Inflammatory macrophage (primary cell): ENCODE measurements around the gene KRT83.
A peak's percentile ranks its signal among the peaks of the same experiment; 100 is the strongest.
"Not testable (repeated sequence)": the region's sequence is repeated elsewhere in the genome, so short reads cannot be mapped to it uniquely, and the experiment has no call there.

Experiments
- DNase-seq, 2 donors: peaks; one replicate each; pipeline ENCODE4 v3.0.0-alpha.2; 2020 to 2022

Gene KRT83

DNA sequence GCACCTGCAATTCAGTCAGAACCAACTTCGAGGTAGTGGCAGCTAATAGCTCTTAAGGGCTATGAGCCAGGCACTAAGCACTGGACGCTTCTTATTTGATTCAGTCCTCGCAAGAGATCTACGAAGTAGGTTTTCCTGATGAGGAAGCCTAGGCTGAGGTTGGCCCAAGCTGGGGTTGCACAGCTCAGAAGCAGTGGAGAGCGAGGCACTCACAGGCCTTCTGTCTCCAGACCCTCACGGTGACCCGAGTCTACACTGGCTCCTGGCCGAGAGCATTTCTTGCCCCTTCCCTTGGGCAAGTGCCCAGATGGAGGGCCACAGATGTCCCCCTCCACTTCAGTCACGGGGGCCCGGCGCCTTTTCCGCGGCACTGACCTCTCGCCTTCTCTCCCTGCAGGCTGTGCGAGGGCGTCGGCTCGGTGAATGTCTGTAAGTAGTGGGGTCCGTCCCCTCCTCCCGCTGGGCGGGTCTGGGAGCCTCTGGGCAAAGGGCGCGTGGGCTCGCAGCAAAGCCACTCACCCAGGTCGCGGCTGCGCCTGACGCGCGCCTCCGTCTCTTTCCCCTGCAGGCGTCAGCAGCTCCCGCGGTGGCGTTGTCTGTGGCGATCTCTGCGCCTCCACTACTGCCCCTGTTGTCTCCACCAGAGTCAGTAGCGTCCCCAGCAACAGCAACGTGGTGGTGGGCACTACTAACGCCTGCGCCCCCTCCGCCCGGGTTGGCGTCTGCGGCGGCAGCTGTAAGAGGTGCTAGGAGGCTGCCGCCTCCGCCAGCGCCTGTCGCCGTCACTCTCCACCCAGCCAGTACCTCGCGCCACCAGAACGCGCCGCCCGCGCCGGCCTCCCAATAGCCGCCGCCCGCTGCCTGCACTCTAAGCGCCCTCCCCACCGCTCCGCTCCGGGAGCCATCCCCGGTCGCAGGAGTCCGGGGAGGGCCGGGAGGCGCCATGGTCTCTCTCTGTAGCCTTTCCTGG is 13.1 kb downstream of the KRT83 start:
- peak; percentile 23 to 51 for DNase-seq

GRCh38 chr12:52306731-52307130 is 14.5 kb downstream of the KRT83 start:
- DNase-seq, result no peak

- DNase-seq, result no peak
Measured at GRCh38 chr12:52305921-52306705, 15.1 kb downstream of the KRT83 start.

- DNase-seq, result not testable (repeated sequence)
Measured at GRCh38 chr12:52304941-52305411, 16.2 kb downstream of the KRT83 start.

GRCh38 chr12:52302242-52302914 is 18.8 kb downstream of the KRT83 start:
- DNase-seq, result not testable (repeated sequence)

DNA sequence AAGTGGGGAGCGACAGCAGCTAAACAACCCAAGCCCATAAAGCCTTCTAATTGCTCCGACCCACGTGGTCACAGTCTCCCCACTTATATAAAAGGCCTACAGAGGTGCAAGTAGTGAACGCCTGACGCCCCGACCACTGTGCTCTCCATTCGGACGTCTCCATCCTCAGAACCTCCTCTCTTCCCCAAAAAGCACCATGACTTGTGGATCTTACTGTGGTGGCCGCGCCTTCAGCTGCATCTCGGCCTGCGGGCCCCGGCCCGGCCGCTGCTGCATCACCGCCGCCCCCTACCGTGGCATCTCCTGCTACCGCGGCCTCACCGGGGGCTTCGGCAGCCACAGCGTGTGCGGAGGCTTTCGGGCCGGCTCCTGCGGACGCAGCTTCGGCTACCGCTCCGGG is 19.5 kb downstream of the KRT83 start:
- not testable (repeated sequence) for DNase-seq

DNA sequence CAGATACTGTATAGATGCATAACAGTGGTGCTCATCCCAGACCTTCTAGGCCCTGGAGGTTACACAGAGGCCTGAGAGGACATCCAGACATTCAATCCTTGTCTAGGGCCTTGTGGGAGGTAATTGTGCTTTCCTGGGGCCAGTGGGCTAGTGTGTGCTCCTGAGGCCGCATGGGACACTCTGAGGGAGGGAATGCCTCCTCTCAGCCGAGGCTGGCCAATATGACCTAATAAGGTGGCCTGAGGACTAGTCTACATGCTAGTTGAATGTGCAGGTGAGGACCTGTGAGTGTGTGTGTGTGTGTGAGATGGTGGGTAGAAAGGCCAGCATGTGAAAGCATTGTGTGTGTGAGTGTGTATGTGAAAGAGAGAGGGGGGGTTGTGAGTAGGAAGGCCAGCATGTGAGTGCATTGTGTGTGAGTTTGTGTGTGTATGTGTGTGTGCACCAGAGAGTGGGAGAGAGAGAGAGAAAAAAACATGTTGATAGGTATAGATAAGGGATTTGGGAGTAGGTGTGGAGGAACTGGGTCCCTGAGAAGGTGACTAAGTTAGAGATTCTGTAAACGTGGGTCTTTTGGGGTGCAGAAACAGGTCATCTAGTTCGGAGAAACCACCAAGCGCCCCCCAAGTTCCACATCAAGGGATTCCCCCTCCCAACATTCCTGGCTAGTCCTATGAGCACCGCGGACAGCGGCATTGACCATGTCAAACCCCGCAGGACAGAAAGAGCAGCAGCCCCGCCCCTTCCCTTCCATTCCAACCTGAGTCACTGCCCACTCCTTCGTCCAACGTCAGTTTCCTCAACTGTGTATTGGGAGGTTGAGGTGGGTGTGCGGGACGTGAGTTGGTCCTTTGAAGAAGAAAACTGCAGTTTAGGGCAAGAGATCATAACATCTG is 20.2 kb downstream of the KRT83 start:
- DNase-seq, result no peak

DNA sequence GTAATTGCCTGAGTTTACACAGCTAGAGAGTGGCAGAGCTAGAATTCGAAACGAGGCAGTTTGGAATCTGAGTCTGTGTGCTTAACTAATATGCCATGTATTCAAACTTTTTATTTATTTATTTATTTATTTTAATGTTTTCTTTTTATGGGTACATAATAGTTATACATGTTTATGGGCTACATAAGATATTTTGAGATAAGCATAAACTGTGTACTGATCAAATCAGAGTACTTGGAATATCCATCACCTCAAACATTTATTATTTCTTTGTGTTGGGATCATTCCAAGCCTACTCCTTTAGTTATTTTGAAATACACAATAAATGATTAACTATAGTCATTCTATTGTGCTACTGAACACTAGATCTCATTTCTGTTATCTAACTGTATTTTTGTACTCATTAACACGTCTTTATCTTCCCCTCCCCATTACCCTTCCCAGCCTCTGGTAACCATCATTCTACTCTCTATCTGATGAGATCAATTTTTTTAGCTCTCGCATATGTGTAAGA is 22.5 kb downstream of the KRT83 start:
- no peak for DNase-seq

DNA sequence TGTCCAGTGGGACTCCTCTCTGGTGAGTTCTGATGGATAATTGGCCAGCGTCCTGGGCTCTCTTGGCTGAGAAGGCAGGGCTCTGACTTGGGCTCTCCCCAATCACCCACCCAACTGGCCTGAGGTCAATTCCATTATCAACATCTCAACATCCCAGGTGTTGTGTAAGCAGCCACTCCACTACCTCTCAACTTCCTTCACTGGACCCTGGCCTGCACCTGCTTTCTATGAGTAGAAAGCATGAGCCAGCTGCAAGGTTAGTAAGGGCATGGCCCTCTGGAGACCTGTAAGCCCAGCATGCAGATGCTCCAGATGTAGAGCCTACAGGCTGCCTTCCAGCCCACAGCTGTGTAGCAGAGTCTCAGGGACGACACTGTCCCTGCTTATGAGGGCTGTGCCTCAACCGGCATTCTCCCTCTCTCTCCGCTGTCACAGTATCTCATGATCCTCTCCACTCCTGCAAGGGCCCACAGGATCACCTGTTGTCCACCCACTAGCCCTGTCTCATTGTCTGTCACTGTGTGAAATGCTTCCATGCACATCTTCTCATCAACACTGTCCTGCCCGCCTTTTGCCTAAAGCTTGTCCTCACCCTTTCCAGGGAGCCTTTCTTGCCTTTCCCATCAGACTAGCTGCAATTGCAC is 24.5 kb downstream of the KRT83 start:
- no peak for DNase-seq

DNA sequence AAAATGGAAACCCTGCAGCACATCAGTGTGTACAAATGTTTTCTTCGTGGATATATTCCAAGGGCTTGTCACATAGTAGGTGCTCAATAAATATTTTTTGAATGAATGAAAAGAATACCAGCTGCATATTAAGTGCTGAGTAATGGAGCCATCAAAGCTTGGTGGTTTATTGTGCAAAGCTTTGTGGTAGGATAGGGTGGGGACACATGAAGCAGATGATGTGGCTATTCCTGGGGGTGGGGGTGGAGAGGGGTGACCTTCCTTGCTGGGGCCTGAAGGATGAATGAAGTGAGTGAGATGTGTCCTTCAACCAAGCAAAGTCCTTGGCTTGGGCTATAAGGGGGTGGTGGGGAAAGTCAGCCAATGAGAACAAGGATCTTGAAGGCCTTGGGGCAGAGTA is 25.5 kb downstream of the KRT83 start:
- peak; percentile 39 to 63 for DNase-seq

- no peak for DNase-seq
Measured at GRCh38 chr12:52294803-52295202, 26.4 kb downstream of the KRT83 start.

DNA sequence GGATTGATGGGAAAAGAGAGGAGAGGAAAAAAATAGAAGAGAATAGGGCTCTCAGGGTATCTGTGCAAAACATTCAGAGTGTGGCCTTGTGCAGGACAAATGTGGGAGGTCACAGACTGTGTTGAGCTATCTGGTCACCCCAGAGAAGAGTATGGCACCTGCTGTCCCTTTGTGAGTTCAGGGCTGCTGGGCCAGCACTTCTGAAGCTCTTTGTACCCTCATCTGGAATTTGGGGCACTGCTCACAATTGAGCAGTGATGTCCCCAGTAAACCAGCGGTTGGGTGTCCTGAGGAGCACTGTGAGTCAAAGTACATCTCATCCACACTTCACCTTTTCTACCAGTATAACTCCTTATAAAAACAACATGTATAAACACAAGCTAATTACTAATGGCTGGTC is 27.3 kb downstream of the KRT83 start:
- no peak for DNase-seq

DNA sequence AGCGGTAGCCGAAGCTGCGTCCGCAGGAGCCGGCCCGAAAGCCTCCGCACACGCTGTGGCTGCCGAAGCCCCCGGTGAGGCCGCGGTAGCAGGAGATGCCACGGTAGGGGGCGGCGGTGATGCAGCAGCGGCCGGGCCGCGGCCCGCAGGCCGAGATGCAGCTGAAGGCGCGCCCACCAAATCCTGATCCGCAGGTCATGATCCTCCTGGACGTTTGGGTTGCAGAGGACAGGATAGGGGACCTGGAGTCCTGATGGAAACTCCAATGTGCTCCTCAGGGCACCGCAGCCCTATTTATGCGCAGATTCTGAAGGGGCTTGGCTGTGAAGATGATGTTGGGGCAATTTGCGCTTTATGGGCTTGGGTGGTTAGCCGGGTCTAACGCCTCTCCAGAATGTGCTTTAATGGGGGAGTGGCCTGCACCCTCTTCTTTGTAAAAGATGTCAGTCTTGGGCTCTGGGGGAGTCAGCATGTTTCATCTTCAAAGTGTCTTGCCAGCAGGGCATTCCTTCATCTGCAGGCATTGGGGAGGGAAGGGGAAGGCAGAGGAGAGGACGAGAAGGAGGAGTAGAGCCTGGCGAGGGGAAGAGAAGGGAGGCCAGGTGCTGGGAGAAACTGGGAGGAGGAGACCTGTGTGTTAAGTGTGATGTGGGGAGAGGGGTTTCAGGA is 29.8 kb downstream of the KRT83 start, which contains the start of gene KRT81:
Gene KRT81, minus strand, starts transcription at position 268 of the 669 bp plus-strand sequence. Its CDS starts 69 bp downstream, at position 199.
- DNase-seq, result no peak

DNA sequence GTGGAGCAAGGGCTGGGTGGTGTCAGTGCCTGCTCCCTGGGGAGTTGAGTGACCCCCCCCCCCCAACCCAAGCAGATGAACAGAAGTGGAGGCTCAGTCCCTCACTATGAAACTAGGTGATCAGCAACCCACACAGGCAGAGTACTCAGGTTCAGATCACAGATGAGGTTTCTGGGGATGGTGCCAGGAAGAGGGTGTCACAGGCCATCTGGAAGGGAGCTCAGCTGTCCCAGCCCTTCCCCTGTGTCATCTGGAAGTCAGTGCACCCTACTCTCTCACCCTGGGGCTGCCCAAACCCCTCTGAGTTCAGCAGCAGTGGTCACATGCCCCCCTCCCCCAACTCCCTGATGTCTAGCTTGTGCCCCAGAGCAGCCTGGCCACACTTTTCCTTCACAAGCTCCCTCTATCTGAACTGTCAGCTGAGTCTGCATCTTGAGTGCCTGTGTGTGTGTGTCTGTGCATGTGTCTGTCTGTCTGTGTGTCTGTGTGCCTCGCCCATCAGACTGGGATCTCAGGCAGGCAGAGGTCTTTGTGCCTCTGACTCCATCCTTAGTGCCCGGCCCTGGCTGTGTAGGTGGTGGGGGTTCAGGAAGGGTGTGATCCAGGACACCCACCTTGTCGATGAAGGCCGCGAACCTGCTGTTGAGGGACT is 30.6 kb downstream of the KRT83 start:
- DNase-seq, result not testable (repeated sequence)

DNA sequence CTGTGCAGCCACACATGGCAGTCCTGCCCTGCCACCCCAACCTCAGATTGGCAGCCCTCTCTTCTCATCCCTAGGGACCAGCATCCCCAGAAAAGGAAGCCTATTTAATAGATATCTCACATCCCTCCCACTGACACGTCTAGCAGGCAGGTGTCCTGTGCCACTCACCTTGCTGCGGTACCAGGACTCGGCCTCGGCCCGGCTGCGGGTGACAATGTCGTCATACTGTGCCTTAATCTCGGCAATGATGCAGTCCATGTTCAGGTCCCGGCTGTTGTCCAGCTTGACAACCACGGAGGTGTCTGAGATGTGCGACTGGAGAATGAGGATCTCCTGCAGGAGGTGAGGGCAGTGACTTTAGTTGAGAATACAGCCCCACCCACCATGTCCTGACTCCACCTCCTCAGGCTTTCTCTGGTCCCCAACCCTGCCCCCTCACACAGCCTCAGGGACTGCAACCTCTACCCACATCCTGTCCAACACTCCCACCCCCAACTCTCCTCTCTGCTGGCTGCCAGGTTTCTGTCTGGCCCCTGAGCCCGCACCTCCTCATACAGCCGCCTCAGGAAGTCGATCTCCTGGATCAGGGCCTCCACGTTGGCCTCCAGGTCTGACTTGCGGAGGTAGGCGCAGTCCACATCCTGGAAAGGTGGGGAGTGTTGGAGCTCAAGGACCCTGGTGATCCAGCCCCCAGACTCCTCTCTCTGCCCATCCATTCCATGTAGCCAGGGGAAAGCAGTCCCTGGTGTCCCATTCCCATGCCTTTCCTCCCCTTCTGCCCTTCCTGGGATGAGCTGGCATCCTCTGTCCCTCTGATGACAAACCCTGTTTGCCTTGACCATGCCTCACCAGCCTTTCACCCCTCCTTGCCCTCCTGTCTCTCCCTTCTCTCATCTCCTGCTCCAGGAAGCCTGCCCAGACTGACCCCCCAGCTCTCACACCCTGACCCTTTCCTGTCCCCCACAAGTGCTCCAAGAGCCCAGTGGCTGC is 33.1 kb downstream of the KRT83 start:
- not testable (repeated sequence) for DNase-seq

GRCh38 chr12:52286857-52287785 is 34.1 kb downstream of the KRT83 start:
- not testable (repeated sequence) for DNase-seq

GRCh38 chr12:52285851-52286530 is 35.2 kb downstream of the KRT83 start:
- DNase-seq, result no peak
